GM23338 (cell line): ENCODE results near the gene GRIA3. TPM values are rescaled to one million over a fixed set of nuclear protein-coding genes. Genes with fewer than 3 reads are reported as not detected.

Experiments used
- ATAC-seq: fragments of 200-7000 bp; cut with Tn5 transposase; 3 replicates; pipeline ENCODE4 v1.9.1; 2020
- DNase-seq: peaks from one replicate; pipeline ENCODE4 v3.0.0-alpha.2; 2015; ENCODE audit warnings: low spot score
- H2AFZ ChIP-seq: fragments of 200-600 bp; sonication (generic); 2 replicates; pipeline ENCODE4 v1.8.0; 2016; ENCODE audit warnings: antibody characterized with exemption, mild to moderate bottlenecking, moderate library complexity
- H3F3A ChIP-seq: fragments of 200-600 bp; sonication (generic); replicated peaks from 2 replicates; pipeline ENCODE4 v1.8.0; 2017; ENCODE audit warnings: antibody characterized with exemption, mixed run types, low read depth
- H3K27ac ChIP-seq: fragments of 200-600 bp; sonication (generic); 2 replicates; pipeline ENCODE4 v1.6.1; 2016; ENCODE audit warnings: low read depth
- H3K27me3 ChIP-seq: fragments of 200-600 bp; sonication (generic); 2 replicates; pipeline ENCODE4 v1.8.0; 2016; ENCODE audit warnings: mild to moderate bottlenecking, mixed run types, moderate library complexity; ENCODE audit not compliant: insufficient read depth
- H3K36me3 ChIP-seq: fragments of 200-600 bp; sonication (generic); 2 replicates; pipeline ENCODE4 v1.8.0; 2016; ENCODE audit warnings: mild to moderate bottlenecking; ENCODE audit not compliant: insufficient read depth
- H3K4me1 ChIP-seq: fragments of 200-600 bp; sonication (generic); 2 replicates; pipeline ENCODE4 v1.8.0; 2016; ENCODE audit warnings: mild to moderate bottlenecking, moderate library complexity; ENCODE audit not compliant: insufficient read depth
- H3K4me2 ChIP-seq: fragments of 200-600 bp; sonication (generic); 2 replicates; pipeline ENCODE4 v1.7.1; 2017; ENCODE audit warnings: mixed run types
- H3K4me3 ChIP-seq: fragments of 200-600 bp; sonication (generic); 2 replicates; pipeline ENCODE4 v1.6.1; 2016; ENCODE audit warnings: mixed run types
- H3K79me2 ChIP-seq: fragments of 200-600 bp; sonication (generic); replicated peaks from 2 replicates; pipeline ENCODE4 v1.8.0; 2017; ENCODE audit warnings: mild to moderate bottlenecking; ENCODE audit not compliant: insufficient read depth
- H3K9me2 ChIP-seq: fragments of 200-600 bp; sonication (generic); 2 replicates; pipeline ENCODE4 v1.8.0; 2017; ENCODE audit not compliant: insufficient read depth
- H4K20me1 ChIP-seq: fragments of 200-600 bp; sonication (generic); replicated peaks from 2 replicates; pipeline ENCODE4 v1.8.0; 2017; ENCODE audit warnings: mild to moderate bottlenecking; ENCODE audit not compliant: insufficient read depth
- H3K27ac Mint-ChIP-seq: 2 replicates; pipeline ENCODE4 v1.8.0; 2020; ENCODE audit warnings: inconsistent platforms, mild to moderate bottlenecking, moderate library complexity, mixed read lengths
- H3K27me3 Mint-ChIP-seq: 3 replicates; pipeline ENCODE4 v1.8.0; 2022; ENCODE audit warnings: low read depth, mild to moderate bottlenecking, moderate library complexity, mixed read lengths, inconsistent platforms; ENCODE audit not compliant: insufficient read depth, poor library complexity
- H3K36me3 Mint-ChIP-seq: 3 replicates; pipeline ENCODE4 v1.8.0; 2021; ENCODE audit warnings: low read depth, mild to moderate bottlenecking, inconsistent platforms, moderate library complexity, mixed read lengths
- H3K4me1 Mint-ChIP-seq: 3 replicates; pipeline ENCODE4 v1.8.0; 2020; ENCODE audit warnings: mild to moderate bottlenecking, inconsistent platforms, mixed read lengths
- H3K4me3 Mint-ChIP-seq: 3 replicates; pipeline ENCODE4 v1.8.0; 2021; ENCODE audit warnings: moderate library complexity, mild to moderate bottlenecking, inconsistent platforms, mixed read lengths
- H3K9me3 Mint-ChIP-seq: 3 replicates; pipeline ENCODE4 v1.8.0; 2020; ENCODE audit warnings: moderate library complexity, mild to moderate bottlenecking, inconsistent platforms, mixed read lengths
- CREB1 ChIP-seq: fragments of 250-450 bp; sonication (Bioruptor Pico); IDR thresholded peaks from 2 replicates; pipeline ENCODE4 v1.5.0; 2020; ENCODE audit warnings: low read depth, mild to moderate bottlenecking, moderate library complexity
- ETS1 ChIP-seq: IDR thresholded peaks from 2 replicates; pipeline ENCODE4 v1.6.1; 2016; ENCODE audit warnings: antibody characterized with exemption
- EZH2 ChIP-seq: fragments of 200-600 bp; sonication (generic); IDR thresholded peaks from one replicate; pipeline ENCODE4 v1.8.0; 2017; ENCODE audit warnings: antibody characterized with exemption, mild to moderate bottlenecking, low read depth; ENCODE audit not compliant: unreplicated experiment
- EZH2phosphoT487 ChIP-seq: fragments of 200-600 bp; sonication (generic); IDR thresholded peaks from one replicate; pipeline ENCODE4 v1.8.1; 2018; ENCODE audit warnings: antibody characterized with exemption; ENCODE audit not compliant: unreplicated experiment
- JUNB ChIP-seq: IDR thresholded peaks from one replicate; pipeline ENCODE4 v1.6.1; 2016; ENCODE audit warnings: antibody characterized with exemption; ENCODE audit not compliant: unreplicated experiment
- NANOG ChIP-seq: IDR thresholded peaks from 2 replicates; pipeline ENCODE4 v1.6.1; 2016; ENCODE audit warnings: antibody characterized with exemption, borderline replicate concordance
- POLR2AphosphoS5 ChIP-seq: IDR thresholded peaks from 2 replicates; pipeline ENCODE4 v1.6.1; 2016; ENCODE audit warnings: antibody characterized with exemption, low read depth
- STAT1 ChIP-seq: IDR thresholded peaks from one replicate; pipeline ENCODE4 v1.6.1; 2016; ENCODE audit warnings: antibody characterized with exemption; ENCODE audit not compliant: unreplicated experiment
- ZNF114 ChIP-seq: fragments of 250-450 bp; sonication (Bioruptor Pico); IDR thresholded peaks from 2 replicates; pipeline ENCODE4 v1.5.0; 2020; ENCODE audit warnings: mild to moderate bottlenecking, moderate library complexity
- ZNF331 ChIP-seq: fragments of 250-450 bp; sonication (Bioruptor Pico); IDR thresholded peaks from 2 replicates; pipeline ENCODE4 v1.5.0; 2020; ENCODE audit warnings: low read depth, mild to moderate bottlenecking, moderate library complexity
- polyA plus RNA-seq: library from polyadenylated mRNA; unstranded; fragments of >200 nt; fragmentation: Nextera tagmentation; extraction: Ambion mirVana; gene quantifications from 2 replicates; pipeline ENCODE4 v1.2.1, GENCODE V29; 2016
- total RNA-seq: library from RNA; depleted of rRNA; stranded (reverse); fragments of >200 nt; shearing (Covaris generic); gene quantifications from 2 replicates; pipeline ENCODE4 v1.2.3, GENCODE V29; 2014
- TF ChIP-seq, protein P1 (sequence below), 2 experiments: fragments of 200-600 bp in 1 of 2; sonication (generic) in 1 of 2; conservative IDR thresholded peaks; 2 replicates each; pipeline versions ENCODE4 v1.5.1 to v1.6.1; 2016 to 2017; ENCODE audit warnings: antibody characterized with exemption in 2 of 2, low read depth in 2 of 2, mild to moderate bottlenecking in 2 of 2, moderate library complexity in 1 of 2
- TF ChIP-seq, protein P2 (sequence below): fragments of 250-450 bp; sonication (Bioruptor Pico); IDR thresholded peaks from 2 replicates; pipeline ENCODE4 v1.5.0; 2020; ENCODE audit warnings: mild to moderate bottlenecking, moderate library complexity
- TF ChIP-seq, protein P3 (sequence below): IDR thresholded peaks from one replicate; pipeline ENCODE4 v1.6.1; 2018; ENCODE audit warnings: antibody characterized with exemption; ENCODE audit not compliant: unreplicated experiment

Gene GRIA3
- total and polyA plus RNA-seq, 2 experiments from 2014 or later = 2.7 to 5.6 TPM

GRCh38 chrX:123481913-123482851 lies 298.1 kb downstream of the GRIA3 start:
- no peak overlapping the region for H3K27ac ChIP-seq
- TF ChIP-seq POLR2AphosphoS5 (no peak), EZH2 (no peak), NANOG (no peak), JUNB (no peak), ETS1 (no peak), STAT1 (no peak), EZH2phosphoT487 (no peak), CREB1 (no peak), ZNF331 (no peak), ZNF114 (CRISPR knock-in tag) (no peak)
- TF ChIP-seq, protein P1, sequence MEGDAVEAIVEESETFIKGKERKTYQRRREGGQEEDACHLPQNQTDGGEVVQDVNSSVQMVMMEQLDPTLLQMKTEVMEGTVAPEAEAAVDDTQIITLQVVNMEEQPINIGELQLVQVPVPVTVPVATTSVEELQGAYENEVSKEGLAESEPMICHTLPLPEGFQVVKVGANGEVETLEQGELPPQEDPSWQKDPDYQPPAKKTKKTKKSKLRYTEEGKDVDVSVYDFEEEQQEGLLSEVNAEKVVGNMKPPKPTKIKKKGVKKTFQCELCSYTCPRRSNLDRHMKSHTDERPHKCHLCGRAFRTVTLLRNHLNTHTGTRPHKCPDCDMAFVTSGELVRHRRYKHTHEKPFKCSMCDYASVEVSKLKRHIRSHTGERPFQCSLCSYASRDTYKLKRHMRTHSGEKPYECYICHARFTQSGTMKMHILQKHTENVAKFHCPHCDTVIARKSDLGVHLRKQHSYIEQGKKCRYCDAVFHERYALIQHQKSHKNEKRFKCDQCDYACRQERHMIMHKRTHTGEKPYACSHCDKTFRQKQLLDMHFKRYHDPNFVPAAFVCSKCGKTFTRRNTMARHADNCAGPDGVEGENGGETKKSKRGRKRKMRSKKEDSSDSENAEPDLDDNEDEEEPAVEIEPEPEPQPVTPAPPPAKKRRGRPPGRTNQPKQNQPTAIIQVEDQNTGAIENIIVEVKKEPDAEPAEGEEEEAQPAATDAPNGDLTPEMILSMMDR (conservative IDR thresholded peaks at IDR 0.05; ENCODE audit: low read depth in 2 of 2) = no peak
- TF ChIP-seq, protein P2, sequence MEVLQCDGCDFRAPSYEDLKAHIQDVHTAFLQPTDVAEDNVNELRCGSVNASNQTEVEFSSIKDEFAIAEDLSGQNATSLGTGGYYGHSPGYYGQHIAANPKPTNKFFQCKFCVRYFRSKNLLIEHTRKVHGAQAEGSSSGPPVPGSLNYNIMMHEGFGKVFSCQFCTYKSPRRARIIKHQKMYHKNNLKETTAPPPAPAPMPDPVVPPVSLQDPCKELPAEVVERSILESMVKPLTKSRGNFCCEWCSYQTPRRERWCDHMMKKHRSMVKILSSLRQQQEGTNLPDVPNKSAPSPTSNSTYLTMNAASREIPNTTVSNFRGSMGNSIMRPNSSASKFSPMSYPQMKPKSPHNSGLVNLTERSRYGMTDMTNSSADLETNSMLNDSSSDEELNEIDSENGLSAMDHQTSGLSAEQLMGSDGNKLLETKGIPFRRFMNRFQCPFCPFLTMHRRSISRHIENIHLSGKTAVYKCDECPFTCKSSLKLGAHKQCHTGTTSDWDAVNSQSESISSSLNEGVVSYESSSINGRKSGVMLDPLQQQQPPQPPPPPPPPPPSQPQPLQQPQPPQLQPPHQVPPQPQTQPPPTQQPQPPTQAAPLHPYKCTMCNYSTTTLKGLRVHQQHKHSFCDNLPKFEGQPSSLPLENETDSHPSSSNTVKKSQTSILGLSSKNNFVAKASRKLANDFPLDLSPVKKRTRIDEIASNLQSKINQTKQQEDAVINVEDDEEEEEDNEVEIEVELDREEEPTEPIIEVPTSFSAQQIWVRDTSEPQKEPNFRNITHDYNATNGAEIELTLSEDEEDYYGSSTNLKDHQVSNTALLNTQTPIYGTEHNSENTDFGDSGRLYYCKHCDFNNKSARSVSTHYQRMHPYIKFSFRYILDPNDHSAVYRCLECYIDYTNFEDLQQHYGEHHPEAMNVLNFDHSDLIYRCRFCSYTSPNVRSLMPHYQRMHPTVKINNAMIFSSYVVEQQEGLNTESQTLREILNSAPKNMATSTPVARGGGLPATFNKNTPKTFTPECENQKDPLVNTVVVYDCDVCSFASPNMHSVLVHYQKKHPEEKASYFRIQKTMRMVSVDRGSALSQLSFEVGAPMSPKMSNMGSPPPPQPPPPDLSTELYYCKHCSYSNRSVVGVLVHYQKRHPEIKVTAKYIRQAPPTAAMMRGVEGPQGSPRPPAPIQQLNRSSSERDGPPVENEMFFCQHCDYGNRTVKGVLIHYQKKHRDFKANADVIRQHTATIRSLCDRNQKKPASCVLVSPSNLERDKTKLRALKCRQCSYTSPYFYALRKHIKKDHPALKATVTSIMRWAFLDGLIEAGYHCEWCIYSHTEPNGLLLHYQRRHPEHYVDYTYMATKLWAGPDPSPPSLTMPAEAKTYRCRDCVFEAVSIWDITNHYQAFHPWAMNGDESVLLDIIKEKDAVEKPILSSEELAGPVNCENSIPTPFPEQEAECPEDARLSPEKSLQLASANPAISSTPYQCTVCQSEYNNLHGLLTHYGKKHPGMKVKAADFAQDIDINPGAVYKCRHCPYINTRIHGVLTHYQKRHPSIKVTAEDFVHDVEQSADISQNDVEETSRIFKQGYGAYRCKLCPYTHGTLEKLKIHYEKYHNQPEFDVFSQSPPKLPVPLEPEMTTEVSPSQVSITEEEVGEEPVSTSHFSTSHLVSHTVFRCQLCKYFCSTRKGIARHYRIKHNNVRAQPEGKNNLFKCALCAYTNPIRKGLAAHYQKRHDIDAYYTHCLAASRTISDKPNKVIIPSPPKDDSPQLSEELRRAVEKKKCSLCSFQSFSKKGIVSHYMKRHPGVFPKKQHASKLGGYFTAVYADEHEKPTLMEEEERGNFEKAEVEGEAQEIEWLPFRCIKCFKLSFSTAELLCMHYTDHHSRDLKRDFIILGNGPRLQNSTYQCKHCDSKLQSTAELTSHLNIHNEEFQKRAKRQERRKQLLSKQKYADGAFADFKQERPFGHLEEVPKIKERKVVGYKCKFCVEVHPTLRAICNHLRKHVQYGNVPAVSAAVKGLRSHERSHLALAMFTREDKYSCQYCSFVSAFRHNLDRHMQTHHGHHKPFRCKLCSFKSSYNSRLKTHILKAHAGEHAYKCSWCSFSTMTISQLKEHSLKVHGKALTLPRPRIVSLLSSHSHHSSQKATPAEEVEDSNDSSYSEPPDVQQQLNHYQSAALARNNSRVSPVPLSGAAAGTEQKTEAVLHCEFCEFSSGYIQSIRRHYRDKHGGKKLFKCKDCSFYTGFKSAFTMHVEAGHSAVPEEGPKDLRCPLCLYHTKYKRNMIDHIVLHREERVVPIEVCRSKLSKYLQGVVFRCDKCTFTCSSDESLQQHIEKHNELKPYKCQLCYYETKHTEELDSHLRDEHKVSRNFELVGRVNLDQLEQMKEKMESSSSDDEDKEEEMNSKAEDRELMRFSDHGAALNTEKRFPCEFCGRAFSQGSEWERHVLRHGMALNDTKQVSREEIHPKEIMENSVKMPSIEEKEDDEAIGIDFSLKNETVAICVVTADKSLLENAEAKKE (CRISPR knock-in tag) = no peak
- TF ChIP-seq, protein P3, sequence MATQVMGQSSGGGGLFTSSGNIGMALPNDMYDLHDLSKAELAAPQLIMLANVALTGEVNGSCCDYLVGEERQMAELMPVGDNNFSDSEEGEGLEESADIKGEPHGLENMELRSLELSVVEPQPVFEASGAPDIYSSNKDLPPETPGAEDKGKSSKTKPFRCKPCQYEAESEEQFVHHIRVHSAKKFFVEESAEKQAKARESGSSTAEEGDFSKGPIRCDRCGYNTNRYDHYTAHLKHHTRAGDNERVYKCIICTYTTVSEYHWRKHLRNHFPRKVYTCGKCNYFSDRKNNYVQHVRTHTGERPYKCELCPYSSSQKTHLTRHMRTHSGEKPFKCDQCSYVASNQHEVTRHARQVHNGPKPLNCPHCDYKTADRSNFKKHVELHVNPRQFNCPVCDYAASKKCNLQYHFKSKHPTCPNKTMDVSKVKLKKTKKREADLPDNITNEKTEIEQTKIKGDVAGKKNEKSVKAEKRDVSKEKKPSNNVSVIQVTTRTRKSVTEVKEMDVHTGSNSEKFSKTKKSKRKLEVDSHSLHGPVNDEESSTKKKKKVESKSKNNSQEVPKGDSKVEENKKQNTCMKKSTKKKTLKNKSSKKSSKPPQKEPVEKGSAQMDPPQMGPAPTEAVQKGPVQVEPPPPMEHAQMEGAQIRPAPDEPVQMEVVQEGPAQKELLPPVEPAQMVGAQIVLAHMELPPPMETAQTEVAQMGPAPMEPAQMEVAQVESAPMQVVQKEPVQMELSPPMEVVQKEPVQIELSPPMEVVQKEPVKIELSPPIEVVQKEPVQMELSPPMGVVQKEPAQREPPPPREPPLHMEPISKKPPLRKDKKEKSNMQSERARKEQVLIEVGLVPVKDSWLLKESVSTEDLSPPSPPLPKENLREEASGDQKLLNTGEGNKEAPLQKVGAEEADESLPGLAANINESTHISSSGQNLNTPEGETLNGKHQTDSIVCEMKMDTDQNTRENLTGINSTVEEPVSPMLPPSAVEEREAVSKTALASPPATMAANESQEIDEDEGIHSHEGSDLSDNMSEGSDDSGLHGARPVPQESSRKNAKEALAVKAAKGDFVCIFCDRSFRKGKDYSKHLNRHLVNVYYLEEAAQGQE = no peak
- H3K9me3 Mint-ChIP-seq = no peaks in the 10 kb centered on the region
- H2AFZ ChIP-seq = peak overlapping the region; percentile 21
- peaks cover 17% of the 10 kb centered on the region; the same call in 2 of the 3 replicates for H3K4me1 Mint-ChIP-seq
- no peak overlapping the region for H3K4me3 Mint-ChIP-seq
- no peak overlapping the region for H3K4me3 ChIP-seq
- no peaks in the 10 kb centered on the region for H3K9me2 ChIP-seq
- DNase-seq = peak; percentile 35
- no peaks in the 10 kb centered on the region for H3F3A ChIP-seq
- H4K20me1 ChIP-seq = no peaks in the 10 kb centered on the region
- no peak overlapping the region for H3K4me2 ChIP-seq
- peak overlapping the region; percentile 83 for H3K27ac Mint-ChIP-seq
- H3K4me1 ChIP-seq = no peaks in the 10 kb centered on the region
- H3K27me3 ChIP-seq = no peaks in the 10 kb centered on the region
- no peaks in the 10 kb centered on the region for H3K36me3 ChIP-seq
- ATAC-seq = peak; percentile 56; the same call in 2 of the 3 replicates
- H3K79me2 ChIP-seq = no peaks in the 10 kb centered on the region
- H3K27me3 Mint-ChIP-seq = peaks cover 3% of the 10 kb centered on the region
- no peaks in the 10 kb centered on the region for H3K36me3 Mint-ChIP-seq
